ENCODE data around the gene RGP1. TPM values are rescaled to one million over a fixed set of nuclear protein-coding genes. Genes with fewer than 3 reads are reported as not detected.
A peak's percentile ranks its signal among the peaks of the same experiment; 100 is the strongest.

RGP1 gene
- polyA plus RNA-seq, 1 donor (not counting 4 experiments of a cell fraction or from before 2014, with no cell fraction given): 18.3 TPM

DNA sequence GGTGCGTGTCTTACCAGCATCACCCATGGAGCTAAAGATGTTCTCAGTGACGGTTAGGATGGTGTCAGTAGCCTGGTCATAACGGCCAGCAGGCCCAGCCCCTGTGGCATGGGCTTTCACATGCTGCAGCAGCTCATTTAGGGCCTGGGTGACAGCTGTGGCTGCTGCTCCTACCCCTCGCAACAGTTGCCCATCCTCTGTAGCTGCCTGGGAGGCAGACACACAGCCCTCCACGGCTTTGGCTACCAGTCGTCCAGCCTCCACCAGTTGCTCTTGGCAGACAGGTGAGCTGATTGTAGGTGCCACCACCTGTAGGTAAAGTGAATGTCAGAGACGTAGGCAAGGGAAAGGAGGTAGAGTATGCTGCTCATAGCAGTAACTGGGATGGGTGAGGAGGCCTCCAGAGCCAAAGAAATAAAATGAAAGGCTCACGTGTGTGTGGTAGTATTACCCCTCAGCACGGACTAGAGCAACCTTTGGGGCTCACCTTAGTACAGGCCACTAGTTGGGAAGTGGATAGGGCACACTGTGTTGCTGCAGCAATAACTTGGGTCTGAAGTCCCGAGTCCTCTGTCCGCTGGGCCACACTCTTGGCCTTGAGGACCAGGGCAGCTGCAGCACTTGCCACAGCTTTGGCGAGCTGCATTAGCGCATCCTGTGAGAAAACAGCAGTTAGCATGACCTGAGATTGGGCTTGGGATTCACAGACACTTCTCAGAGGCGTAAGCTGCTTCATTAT, 31.8 kb upstream of the RGP1 start:
- no peaks in the 10 kb centered on the region for H3K27me3 ChIP-seq (ENCODE audit: control insufficient read depth, extremely low read depth, insufficient read depth, low read length)
- TF ChIP-seq EZH2 (IDR thresholded peaks at IDR 0.05; ENCODE audit: low read length): no peak
- TF ChIP-seq, protein P1, sequence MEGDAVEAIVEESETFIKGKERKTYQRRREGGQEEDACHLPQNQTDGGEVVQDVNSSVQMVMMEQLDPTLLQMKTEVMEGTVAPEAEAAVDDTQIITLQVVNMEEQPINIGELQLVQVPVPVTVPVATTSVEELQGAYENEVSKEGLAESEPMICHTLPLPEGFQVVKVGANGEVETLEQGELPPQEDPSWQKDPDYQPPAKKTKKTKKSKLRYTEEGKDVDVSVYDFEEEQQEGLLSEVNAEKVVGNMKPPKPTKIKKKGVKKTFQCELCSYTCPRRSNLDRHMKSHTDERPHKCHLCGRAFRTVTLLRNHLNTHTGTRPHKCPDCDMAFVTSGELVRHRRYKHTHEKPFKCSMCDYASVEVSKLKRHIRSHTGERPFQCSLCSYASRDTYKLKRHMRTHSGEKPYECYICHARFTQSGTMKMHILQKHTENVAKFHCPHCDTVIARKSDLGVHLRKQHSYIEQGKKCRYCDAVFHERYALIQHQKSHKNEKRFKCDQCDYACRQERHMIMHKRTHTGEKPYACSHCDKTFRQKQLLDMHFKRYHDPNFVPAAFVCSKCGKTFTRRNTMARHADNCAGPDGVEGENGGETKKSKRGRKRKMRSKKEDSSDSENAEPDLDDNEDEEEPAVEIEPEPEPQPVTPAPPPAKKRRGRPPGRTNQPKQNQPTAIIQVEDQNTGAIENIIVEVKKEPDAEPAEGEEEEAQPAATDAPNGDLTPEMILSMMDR (optimal IDR thresholded peaks at IDR 0.05 in 1 of 3, IDR thresholded peaks at IDR 0.05 in 1 of 3, conservative IDR thresholded peaks at IDR 0.05 in 1 of 3; ENCODE audit: extremely low read depth in 1 of 3, insufficient read depth in 2 of 3, low read length in 3 of 3): no peak
- no peak overlapping the region for H2AFZ ChIP-seq (ENCODE audit: control insufficient read depth, low read length)
- FAIRE-seq: no peak
- dilution Hi-C loops (cut with MboI; ENCODE audit: extremely low pct_ligation_motif_present, low sequenced_read_pairs): no loop called here
- no peaks in the 10 kb centered on the region for H3K9me3 ChIP-seq (ENCODE audit: control insufficient read depth, low read depth, low read length)
- H3K79me2 ChIP-seq (ENCODE audit: control insufficient read depth, insufficient read depth, low read length): no peaks in the 10 kb centered on the region
- H3K4me1 ChIP-seq (ENCODE audit: control insufficient read depth, extremely low read depth, insufficient read depth, low read length): peaks cover 4% of the 10 kb centered on the region
- H3K4me3 ChIP-seq (ENCODE audit: control insufficient read depth in 2 of 3, extremely low read depth in 1 of 3, insufficient read depth in 2 of 3, low read depth in 1 of 3, low read length in 3 of 3): no peak overlapping the region
- no peaks in the 10 kb centered on the region for H4K20me1 ChIP-seq (ENCODE audit: control insufficient read depth, extremely low read depth, insufficient read depth, low read length)
- no peak for DNase-seq (ENCODE audit: low read depth, low spot score)
- H3K27ac ChIP-seq (ENCODE audit: control insufficient read depth, insufficient read depth, low read length): no peak overlapping the region
- H3K4me2 ChIP-seq (ENCODE audit: control insufficient read depth, extremely low read depth, insufficient read depth, low read depth, low read length): no peak overlapping the region
- H3K9me1 ChIP-seq (ENCODE audit: control insufficient read depth, extremely low read depth, insufficient read depth, low read length): no peaks in the 10 kb centered on the region
- no peak overlapping the region for H3K9ac ChIP-seq (ENCODE audit: control insufficient read depth, extremely low read depth, insufficient read depth, low read length)
- peaks cover 83 to 88% of the 10 kb centered on the region in 2 experiments for H3K36me3 ChIP-seq (ENCODE audit: control insufficient read depth in 2 of 2, extremely low read depth in 1 of 2, insufficient read depth in 2 of 2, low read length in 2 of 2)

DNA sequence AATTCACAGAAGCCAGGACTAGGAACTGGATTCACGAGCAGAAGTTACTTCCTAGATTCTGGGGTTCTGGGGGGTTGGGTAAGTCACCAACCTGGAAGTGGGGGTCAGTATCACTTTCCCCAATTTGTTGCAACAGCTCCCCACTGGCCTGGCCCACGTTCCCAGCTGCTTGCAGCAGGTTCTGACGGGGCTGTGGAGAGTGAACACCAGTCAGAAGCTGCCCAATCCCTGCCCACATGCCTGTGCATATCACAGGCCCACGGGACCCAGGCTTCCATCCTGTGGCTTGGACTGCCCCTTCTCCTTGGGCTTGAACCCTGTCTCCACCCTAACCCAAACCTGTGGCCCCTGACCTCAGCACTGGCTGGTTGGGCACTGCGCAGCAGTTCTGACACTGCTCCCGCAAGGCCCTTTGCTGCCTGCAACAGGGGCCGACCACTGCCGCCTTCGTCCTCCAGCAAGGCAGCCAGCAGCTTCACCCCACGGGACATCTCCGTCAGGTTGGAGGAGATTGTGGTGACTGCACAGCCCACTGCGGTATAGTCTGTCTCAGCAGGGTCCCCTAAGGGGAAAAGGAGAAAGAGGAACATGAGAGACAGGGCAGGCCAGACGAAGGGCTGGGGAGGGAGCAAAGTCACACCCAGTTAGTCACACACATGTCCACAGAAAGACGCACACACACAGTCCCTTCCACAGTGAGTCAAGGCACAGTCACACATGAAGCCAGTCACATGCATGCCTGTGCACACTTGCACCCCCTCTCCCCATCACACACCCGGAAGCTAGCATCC, 30.2 kb upstream of the RGP1 start:
- peaks cover 4% of the 10 kb centered on the region for H3K4me1 ChIP-seq (ENCODE audit: control insufficient read depth, extremely low read depth, insufficient read depth, low read length)
- no peaks in the 10 kb centered on the region for H3K79me2 ChIP-seq (ENCODE audit: control insufficient read depth, insufficient read depth, low read length)
- DNase-seq (ENCODE audit: low read depth, low spot score): peak; percentile 81
- no peak overlapping the region for H3K4me3 ChIP-seq (ENCODE audit: control insufficient read depth in 2 of 3, extremely low read depth in 1 of 3, insufficient read depth in 2 of 3, low read depth in 1 of 3, low read length in 3 of 3)
- no peak overlapping the region for H2AFZ ChIP-seq (ENCODE audit: control insufficient read depth, low read length)
- no peak overlapping the region for H3K9ac ChIP-seq (ENCODE audit: control insufficient read depth, extremely low read depth, insufficient read depth, low read length)
- no peaks in the 10 kb centered on the region for H4K20me1 ChIP-seq (ENCODE audit: control insufficient read depth, extremely low read depth, insufficient read depth, low read length)
- dilution Hi-C loops (cut with MboI; ENCODE audit: extremely low pct_ligation_motif_present, low sequenced_read_pairs): no loop called here
- peaks cover 82 to 91% of the 10 kb centered on the region in 2 experiments for H3K36me3 ChIP-seq (ENCODE audit: control insufficient read depth in 2 of 2, extremely low read depth in 1 of 2, insufficient read depth in 2 of 2, low read length in 2 of 2)
- peak overlapping the region; percentile 16 for H3K27ac ChIP-seq (ENCODE audit: control insufficient read depth, insufficient read depth, low read length)
- no peaks in the 10 kb centered on the region for H3K9me1 ChIP-seq (ENCODE audit: control insufficient read depth, extremely low read depth, insufficient read depth, low read length)
- H3K9me3 ChIP-seq (ENCODE audit: control insufficient read depth, low read depth, low read length): no peaks in the 10 kb centered on the region
- peak; percentile 71 for FAIRE-seq
- TF ChIP-seq EZH2 (IDR thresholded peaks at IDR 0.05; ENCODE audit: low read length): no peak
- TF ChIP-seq, protein P1 (optimal IDR thresholded peaks at IDR 0.05 in 1 of 3, IDR thresholded peaks at IDR 0.05 in 1 of 3, conservative IDR thresholded peaks at IDR 0.05 in 1 of 3; ENCODE audit: extremely low read depth in 1 of 3, insufficient read depth in 2 of 3, low read length in 3 of 3): no peak
- no peak overlapping the region for H3K4me2 ChIP-seq (ENCODE audit: control insufficient read depth, extremely low read depth, insufficient read depth, low read depth, low read length)
- H3K27me3 ChIP-seq (ENCODE audit: control insufficient read depth, extremely low read depth, insufficient read depth, low read length): no peaks in the 10 kb centered on the region

Measured in keratinocyte (primary cell).